HL-60/S4 treated with phorbol 12-myristate 13-acetate at 8.2 ng/mL for 4 days and 3 days (cell line): ENCODE measurements around the gene RHBDF1.

Source experiments
- in situ Hi-C: fragments of 300-500 bp; cut with MboI; formaldehyde crosslinking; loops from 2 replicates; pipeline ENCODE4 v1.15.0; 2022; ENCODE audit warnings: low sequenced_read_pairs

RHBDF1 gene

GRCh38 chr16:72561-73548 lies at the start of gene RHBDF1:
Gene RHBDF1, minus strand, starts transcription at chr16:72631. Its CDS starts 7,616 bp downstream, at chr16:65015.
- in situ Hi-C loops, result no loop called here

GRCh38 chr16:120756-121155 lies 48.3 kb upstream of the RHBDF1 start:
- in situ Hi-C loops, result no loop called here

GRCh38 chr16:119835-120491 lies 47.5 kb upstream of the RHBDF1 start:
- in situ Hi-C loops, result no loop called here

GRCh38 chr16:119295-119694 lies 46.9 kb upstream of the RHBDF1 start:
- in situ Hi-C loops, result no loop called here

GRCh38 chr16:118857-119256 lies 46.4 kb upstream of the RHBDF1 start:
- in situ Hi-C loops, result no loop called here

GRCh38 chr16:117379-118365 lies 45.2 kb upstream of the RHBDF1 start:
- in situ Hi-C loops, result no loop called here

GRCh38 chr16:116015-116414 lies 43.6 kb upstream of the RHBDF1 start:
- in situ Hi-C loops, result no loop called here

- in situ Hi-C loops, result no loop called here
Measured at GRCh38 chr16:114327-114726, 41.9 kb upstream of the RHBDF1 start.

GRCh38 chr16:112153-112840 lies 39.9 kb upstream of the RHBDF1 start:
- in situ Hi-C loops, result no loop called here

GRCh38 chr16:106623-107324 lies 34.3 kb upstream of the RHBDF1 start:
- in situ Hi-C loops, result no loop called here

GRCh38 chr16:105521-105920 lies 33.1 kb upstream of the RHBDF1 start:
- in situ Hi-C loops, result no loop called here

- in situ Hi-C loops, result no loop called here
Measured at GRCh38 chr16:104928-105327, 32.5 kb upstream of the RHBDF1 start.

- in situ Hi-C loops, result no loop called here
Measured at GRCh38 chr16:104355-104754, 31.9 kb upstream of the RHBDF1 start.

GRCh38 chr16:102060-102855 lies 29.8 kb upstream of the RHBDF1 start:
- in situ Hi-C loops, result no loop called here

- in situ Hi-C loops, result no loop called here
Measured at GRCh38 chr16:101586-101985, 29.2 kb upstream of the RHBDF1 start.

GRCh38 chr16:100989-101388 lies 28.6 kb upstream of the RHBDF1 start:
- in situ Hi-C loops, result no loop called here

- in situ Hi-C loops, result no loop called here
Measured at GRCh38 chr16:97822-98221, 25.4 kb upstream of the RHBDF1 start.

GRCh38 chr16:96935-97381 lies 24.5 kb upstream of the RHBDF1 start:
- in situ Hi-C loops, result no loop called here

GRCh38 chr16:94918-95265 lies 22.5 kb upstream of the RHBDF1 start:
- in situ Hi-C loops, result no loop called here
